HCT116 (cell line): ENCODE results near the gene ACOT12. TPM values are rescaled to one million over a fixed set of nuclear protein-coding genes. Genes with fewer than 3 reads are reported as not detected.

Experiments
- ATAC-seq: fragments of 200-7000 bp; cut with Tn5 transposase; 2 replicates; pipeline ENCODE4 v1.9.1; 2020; ENCODE audit warnings: mild to moderate bottlenecking, moderate library complexity
- BruUV-seq: library from RNA; stranded (reverse); fragments of 400-500 nt; replicated peaks from 2 replicates; lab custom pipeline; 2021; lab: Mats Ljungman, UMichigan
- CTCF ChIA-PET: fragments of 300-600 bp; sonication (Branson Sonifier 250); formaldehyde crosslinking; loops from one replicate; lab custom pipeline; 2021; ENCODE audit warnings: antibody characterized with exemption; lab: Charles Lee
- POLR2A ChIA-PET: fragments of 300-600, 350-600 bp; sonication (Branson Sonifier 250); formaldehyde crosslinking; loops from one replicate; lab custom pipeline; 2021; ENCODE audit warnings: antibody characterized with exemption; lab: Charles Lee
- RAD21 ChIA-PET, 2 experiments: fragments of 300-600 bp; sonication (Branson Sonifier 250); formaldehyde crosslinking; loops; one replicate each; lab custom pipeline; 2023; ENCODE audit warnings: low total read pairs in 2 of 2; ENCODE audit not compliant: uncharacterized antibody in 2 of 2, unreplicated experiment in 2 of 2, low non-redundant PET in 1 of 2; lab: Charles Lee
- DNase-seq: peaks from one replicate; pipeline ENCODE4 v3.0.0-alpha.2; 2010; ENCODE audit warnings: low read depth, low spot score
- H2AFZ ChIP-seq: fragments of 200-600 bp; shearing (Covaris generic), sonication (generic); 2 replicates; pipeline ENCODE4 v1.6.1; 2017; ENCODE audit warnings: low read depth, mixed run types, mixed read lengths, antibody characterized with exemption, low read length; ENCODE audit not compliant: poor library complexity, severe bottlenecking
- H3K27ac ChIP-seq: 2 replicates; pipeline ENCODE4 v1.5.1; 2012; ENCODE audit warnings: low read depth, low read length
- H3K27me3 ChIP-seq: fragments of 200-600 bp; sonication (generic); 2 replicates; pipeline ENCODE4 v1.6.1; 2016; ENCODE audit warnings: mixed run types, low read length, mixed read lengths; ENCODE audit not compliant: insufficient read depth
- H3K36me3 ChIP-seq, 2 experiments: fragments of 200-500 bp in 1 of 2; fragments of 200-600 bp in 1 of 2; sonication (Bioruptor generic) in 1 of 2; sonication (generic) in 1 of 2; 2 replicates each; pipeline versions ENCODE4 v1.5.1 to v1.6.1; 2014 to 2016; ENCODE audit warnings: low read length in 2 of 2, inconsistent platforms in 1 of 2, mixed read lengths in 1 of 2, mixed run types in 1 of 2; ENCODE audit not compliant: insufficient read depth in 2 of 2, control insufficient read depth in 1 of 2
- H3K4me1 ChIP-seq, 2 experiments: fragments of 200-600 bp in 1 of 2; sonication (generic) in 1 of 2; 2 replicates each; pipeline versions ENCODE4 v1.5.1 to v1.6.1; 2012 to 2017; ENCODE audit warnings: low read length in 2 of 2, inconsistent platforms in 1 of 2, mild to moderate bottlenecking in 1 of 2, mixed read lengths in 1 of 2, mixed run types in 1 of 2, moderate library complexity in 1 of 2; ENCODE audit not compliant: insufficient read depth in 2 of 2, control insufficient read depth in 1 of 2
- H3K4me2 ChIP-seq: fragments of 200-600 bp; sonication (generic); 2 replicates; pipeline ENCODE4 v1.6.1; 2017; ENCODE audit warnings: mixed run types, low read length, mixed read lengths
- H3K4me3 ChIP-seq, 2 experiments: fragments of 200-600 bp in 1 of 2; sonication (generic) in 1 of 2; replicated peaks in 1 of 2; 2 replicates each; pipeline ENCODE4 v1.5.1; 2011 to 2016; ENCODE audit warnings: low read length in 2 of 2, control low read depth in 1 of 2, low read depth in 1 of 2, mild to moderate bottlenecking in 1 of 2, mixed read lengths in 1 of 2, mixed run types in 1 of 2
- H3K79me2 ChIP-seq: fragments of 200-600 bp; sonication (generic); 2 replicates; pipeline ENCODE4 v1.6.1; 2017; ENCODE audit warnings: mild to moderate bottlenecking, mixed run types, low read length, moderate library complexity, mixed read lengths; ENCODE audit not compliant: insufficient read depth
- H3K9ac ChIP-seq: fragments of 200-600 bp; sonication (generic); 2 replicates; pipeline ENCODE4 v1.6.1; 2016; ENCODE audit warnings: low read length, mixed read lengths
- H3K9me2 ChIP-seq: fragments of 200-600 bp; sonication (generic), shearing (Covaris generic); 2 replicates; pipeline ENCODE4 v1.6.1; 2017; ENCODE audit warnings: mixed run types, mild to moderate bottlenecking, moderate library complexity; ENCODE audit not compliant: insufficient read depth
- H3K9me3 ChIP-seq, 2 experiments: fragments of 200-500 bp in 1 of 2; fragments of 200-600 bp in 1 of 2; sonication (Bioruptor generic) in 1 of 2; sonication (generic) in 1 of 2; 2 replicates each; pipeline ENCODE4 v1.6.1; 2014 to 2017; ENCODE audit warnings: low read length in 2 of 2, mixed read lengths in 2 of 2, inconsistent platforms in 1 of 2, low read depth in 1 of 2, mild to moderate bottlenecking in 1 of 2, mixed run types in 1 of 2, moderate library complexity in 1 of 2; ENCODE audit not compliant: control insufficient read depth in 1 of 2, insufficient read depth in 1 of 2
- H4K20me1 ChIP-seq: fragments of 200-600 bp; sonication (generic), shearing (Covaris generic); 2 replicates; pipeline ENCODE4 v1.6.1; 2017; ENCODE audit warnings: mixed run types, mild to moderate bottlenecking, moderate library complexity; ENCODE audit not compliant: insufficient read depth
- CEBPB ChIP-seq: IDR thresholded peaks from 2 replicates; pipeline ENCODE4 v1.6.1; 2012; ENCODE audit warnings: low read depth
- EGR1 ChIP-seq: IDR thresholded peaks from 2 replicates; pipeline ENCODE4 v1.6.1; 2012; ENCODE audit warnings: low read depth
- ELF1 ChIP-seq: IDR thresholded peaks from 2 replicates; pipeline ENCODE4 v1.6.1; 2012; ENCODE audit warnings: low read depth, borderline replicate concordance
- EZH2 ChIP-seq: fragments of 200-600 bp; sonication (generic); IDR thresholded peaks from 2 replicates; pipeline ENCODE4 v1.6.1; 2017; ENCODE audit warnings: antibody characterized with exemption, mixed run types
- FOSL1 ChIP-seq: IDR thresholded peaks from 2 replicates; pipeline ENCODE4 v1.6.1; 2012; ENCODE audit warnings: low read depth
- POLR2A ChIP-seq: IDR thresholded peaks from 2 replicates; pipeline ENCODE4 v1.7.0; 2011; ENCODE audit warnings: borderline replicate concordance; ENCODE audit not compliant: insufficient read depth, insufficient read length; ENCODE audit errors: extremely low read depth
- RAD21 ChIP-seq: IDR thresholded peaks from 2 replicates; pipeline ENCODE4 v1.6.1; 2012; ENCODE audit warnings: low read depth, mild to moderate bottlenecking
- SP1 ChIP-seq: IDR thresholded peaks from 2 replicates; pipeline ENCODE4 v1.6.1; 2012; ENCODE audit warnings: low read depth
- TCF7L2 ChIP-seq: IDR thresholded peaks from 2 replicates; pipeline ENCODE4 v1.7.0; 2011; ENCODE audit warnings: borderline replicate concordance, inconsistent platforms; ENCODE audit not compliant: insufficient read depth, insufficient read length; ENCODE audit errors: extremely low read depth
- YY1 ChIP-seq: IDR thresholded peaks from 2 replicates; pipeline ENCODE4 v1.6.1; 2011; ENCODE audit warnings: low read length, low read depth, moderate library complexity, mild to moderate bottlenecking; ENCODE audit not compliant: insufficient replicate concordance; ENCODE audit errors: extremely low read depth
- intact Hi-C: fragments of 100-400 bp; cut with micrococcal nuclease; formaldehyde crosslinking; loops from 2 replicates; pipeline ENCODE4 v1.10.0; 2022
- total RNA-seq: library from RNA; stranded (reverse); gene quantifications from one replicate; pipeline ENCODE4 v1.2.1, GENCODE V29; 2021; ENCODE audit not compliant: unreplicated experiment
- TF ChIP-seq, protein P1 (sequence below), 3 experiments: fragments of 200-600 bp in 1 of 3; sonication (generic) in 1 of 3; IDR thresholded peaks in 2 of 3; conservative IDR thresholded peaks in 1 of 3; 2 replicates each; pipeline ENCODE4 v1.5.1; 2012 to 2017; ENCODE audit warnings: low read depth in 2 of 3, low read length in 2 of 3, antibody characterized with exemption in 1 of 3, borderline replicate concordance in 1 of 3, control low read depth in 1 of 3, mild to moderate bottlenecking in 1 of 3, mixed read lengths in 1 of 3, mixed run types in 1 of 3, moderate library complexity in 1 of 3; ENCODE audit not compliant: insufficient read depth in 1 of 3
- TF ChIP-seq, protein P2 (sequence below): IDR thresholded peaks from 2 replicates; pipeline ENCODE4 v1.6.1; 2011; ENCODE audit warnings: mild to moderate bottlenecking, low read length, moderate library complexity; ENCODE audit not compliant: insufficient replicate concordance; ENCODE audit errors: extremely low read depth

The ACOT12 gene
- total RNA-seq, 1 experiment from 2014 or later = not detected

DNA sequence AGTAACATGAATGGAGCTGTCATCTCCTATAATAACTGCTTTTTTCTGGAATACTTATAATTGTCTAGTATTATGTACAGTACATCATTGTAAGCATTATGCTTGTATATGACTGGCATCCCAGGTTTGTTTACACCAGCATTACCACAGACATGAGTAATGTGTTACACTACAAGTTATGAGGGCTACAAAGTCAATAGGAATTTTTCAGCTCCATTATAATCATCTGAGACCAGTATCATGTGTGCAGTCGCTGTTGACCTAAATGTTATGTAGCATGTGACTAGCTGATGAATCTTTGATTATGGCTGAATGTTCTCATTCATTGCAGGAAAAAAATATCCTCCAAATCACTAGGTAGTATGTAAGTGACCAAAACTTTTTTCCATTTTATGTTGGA is 90.4 kb downstream of the ACOT12 start:
- intact Hi-C loops = loop anchor here (5.0 kb wide), 1 partner anchor 864 kb away; no protein-coding TSS in a partner anchor
- no peaks in the 10 kb centered on the region for H3K9me2 ChIP-seq
- H3K36me3 ChIP-seq = peaks cover 5 to 7% of the 10 kb centered on the region in 2 experiments; a peak in 2 of 4 replicates
- no peak overlapping the region for H3K27ac ChIP-seq
- no peaks in the 10 kb centered on the region for H4K20me1 ChIP-seq
- RAD21 ChIA-PET = no interaction called here
- H3K4me3 ChIP-seq = no peak overlapping the region
- CTCF ChIA-PET = no interaction called here
- no TSS peak for BruUV-seq
- H3K79me2 ChIP-seq = peaks cover 44% of the 10 kb centered on the region
- ATAC-seq (no peak), DNase-seq (no peak)
- H3K9ac ChIP-seq = no peak overlapping the region
- TF ChIP-seq ELF1 = no peak
- TF ChIP-seq, protein P1, sequence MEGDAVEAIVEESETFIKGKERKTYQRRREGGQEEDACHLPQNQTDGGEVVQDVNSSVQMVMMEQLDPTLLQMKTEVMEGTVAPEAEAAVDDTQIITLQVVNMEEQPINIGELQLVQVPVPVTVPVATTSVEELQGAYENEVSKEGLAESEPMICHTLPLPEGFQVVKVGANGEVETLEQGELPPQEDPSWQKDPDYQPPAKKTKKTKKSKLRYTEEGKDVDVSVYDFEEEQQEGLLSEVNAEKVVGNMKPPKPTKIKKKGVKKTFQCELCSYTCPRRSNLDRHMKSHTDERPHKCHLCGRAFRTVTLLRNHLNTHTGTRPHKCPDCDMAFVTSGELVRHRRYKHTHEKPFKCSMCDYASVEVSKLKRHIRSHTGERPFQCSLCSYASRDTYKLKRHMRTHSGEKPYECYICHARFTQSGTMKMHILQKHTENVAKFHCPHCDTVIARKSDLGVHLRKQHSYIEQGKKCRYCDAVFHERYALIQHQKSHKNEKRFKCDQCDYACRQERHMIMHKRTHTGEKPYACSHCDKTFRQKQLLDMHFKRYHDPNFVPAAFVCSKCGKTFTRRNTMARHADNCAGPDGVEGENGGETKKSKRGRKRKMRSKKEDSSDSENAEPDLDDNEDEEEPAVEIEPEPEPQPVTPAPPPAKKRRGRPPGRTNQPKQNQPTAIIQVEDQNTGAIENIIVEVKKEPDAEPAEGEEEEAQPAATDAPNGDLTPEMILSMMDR (IDR thresholded peaks at IDR 0.05 in 2 of 3, conservative IDR thresholded peaks at IDR 0.05 in 1 of 3; ENCODE audit: borderline replicate concordance in 1 of 3, insufficient read depth in 1 of 3, low read depth in 2 of 3, low read length in 2 of 3) = no peak
- H3K9me3 ChIP-seq = no peaks in the 10 kb centered on the region
- POLR2A ChIA-PET = interaction anchor here (0.8 kb wide), 1 partner anchor 12 kb away, joined by 5 read pairs; no protein-coding TSS in a partner anchor
- no peak overlapping the region for H3K4me2 ChIP-seq
- peaks cover 7 to 22% of the 10 kb centered on the region in 2 experiments; a peak in 2 of 4 replicates for H3K4me1 ChIP-seq
- H3K27me3 ChIP-seq = no peaks in the 10 kb centered on the region
- H2AFZ ChIP-seq = no peak overlapping the region

DNA sequence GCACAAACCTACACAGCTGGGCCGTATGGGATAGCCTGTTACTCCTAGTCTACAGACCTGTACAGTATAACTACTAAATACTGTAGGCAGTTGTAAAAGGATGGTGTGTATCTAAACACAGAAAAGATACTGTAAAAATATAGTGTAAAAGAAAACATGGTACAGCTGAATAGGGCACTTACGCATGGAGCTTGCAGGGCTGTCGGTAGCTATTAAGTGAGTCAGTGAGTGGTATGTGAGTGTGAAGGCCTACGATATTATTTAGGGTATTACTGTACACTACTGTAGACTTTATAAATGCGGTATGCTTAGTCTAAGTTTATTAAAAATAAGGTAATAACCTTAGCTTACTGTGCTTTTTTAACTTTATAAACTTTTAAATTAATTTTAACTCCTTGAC is 91.3 kb downstream of the ACOT12 start:
- Histone ChIP-seq H3K36me3 (peaks cover 5 to 7% of the 10 kb centered on the region in 2 experiments; a peak in 2 of 4 replicates), H4K20me1 (no peaks in the 10 kb centered on the region), H3K4me1 (peaks cover 7 to 22% of the 10 kb centered on the region in 2 experiments; a peak in 2 of 4 replicates), H2AFZ (no peak overlapping the region), H3K27ac (0 out of 2 replicates have a peak overlapping the region, but pooled peaks have one; percentile 77), H3K4me2 (peak overlapping the region; percentile 81), H3K27me3 (no peaks in the 10 kb centered on the region), H3K9ac (peak overlapping the region; percentile 90), H3K4me3 (peak overlapping the region; percentile 82 to 90), H3K9me3 (no peaks in the 10 kb centered on the region), H3K9me2 (no peaks in the 10 kb centered on the region), H3K79me2 (peaks cover 46% of the 10 kb centered on the region)
- ChIA-PET RAD21 (no interaction called here), POLR2A (interaction anchor here (0.8 to 1.3 kb wide), 2 partner anchors 13 to 15 kb away, joined by 4 to 5 read pairs; no protein-coding TSS in a partner anchor), CTCF (interaction anchor here (1.3 kb wide), 1 partner anchor 863 kb away, joined by 7 read pairs; no protein-coding TSS in a partner anchor)
- BruUV-seq = no TSS peak
- ATAC-seq (no peak; the same call in 1 of the 2 replicates), DNase-seq (no peak)
- intact Hi-C loops = loop anchor here (5.0 kb wide), 1 partner anchor 865 kb away; no protein-coding TSS in a partner anchor
- TF ChIP-seq YY1 (no peak), EZH2 (no peak), POLR2A (no peak), SP1 (no peak), CEBPB (no peak), TCF7L2 (no peak), FOSL1 (no peak), EGR1 (no peak), RAD21 (no peak)
- TF ChIP-seq, protein P1 (IDR thresholded peaks at IDR 0.05 in 2 of 3, conservative IDR thresholded peaks at IDR 0.05 in 1 of 3; ENCODE audit: borderline replicate concordance in 1 of 3, insufficient read depth in 1 of 3, low read depth in 2 of 3, low read length in 2 of 3) = no peak
- TF ChIP-seq, protein P2, sequence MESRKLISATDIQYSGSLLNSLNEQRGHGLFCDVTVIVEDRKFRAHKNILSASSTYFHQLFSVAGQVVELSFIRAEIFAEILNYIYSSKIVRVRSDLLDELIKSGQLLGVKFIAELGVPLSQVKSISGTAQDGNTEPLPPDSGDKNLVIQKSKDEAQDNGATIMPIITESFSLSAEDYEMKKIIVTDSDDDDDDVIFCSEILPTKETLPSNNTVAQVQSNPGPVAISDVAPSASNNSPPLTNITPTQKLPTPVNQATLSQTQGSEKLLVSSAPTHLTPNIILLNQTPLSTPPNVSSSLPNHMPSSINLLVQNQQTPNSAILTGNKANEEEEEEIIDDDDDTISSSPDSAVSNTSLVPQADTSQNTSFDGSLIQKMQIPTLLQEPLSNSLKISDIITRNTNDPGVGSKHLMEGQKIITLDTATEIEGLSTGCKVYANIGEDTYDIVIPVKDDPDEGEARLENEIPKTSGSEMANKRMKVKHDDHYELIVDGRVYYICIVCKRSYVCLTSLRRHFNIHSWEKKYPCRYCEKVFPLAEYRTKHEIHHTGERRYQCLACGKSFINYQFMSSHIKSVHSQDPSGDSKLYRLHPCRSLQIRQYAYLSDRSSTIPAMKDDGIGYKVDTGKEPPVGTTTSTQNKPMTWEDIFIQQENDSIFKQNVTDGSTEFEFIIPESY = no peak
